Activated CD4-positive, alpha-beta T cell treated with anti-CD3 and anti-CD28 coated beads for 24 hours (primary cell): ENCODE results near the gene TSR1.

Source experiments
- DNase-seq, 2 donors: peaks; one replicate each; pipeline ENCODE4 v3.0.0-alpha.2; 2020; ENCODE audit warnings: low read depth in 2 of 2

The TSR1 gene

DNA sequence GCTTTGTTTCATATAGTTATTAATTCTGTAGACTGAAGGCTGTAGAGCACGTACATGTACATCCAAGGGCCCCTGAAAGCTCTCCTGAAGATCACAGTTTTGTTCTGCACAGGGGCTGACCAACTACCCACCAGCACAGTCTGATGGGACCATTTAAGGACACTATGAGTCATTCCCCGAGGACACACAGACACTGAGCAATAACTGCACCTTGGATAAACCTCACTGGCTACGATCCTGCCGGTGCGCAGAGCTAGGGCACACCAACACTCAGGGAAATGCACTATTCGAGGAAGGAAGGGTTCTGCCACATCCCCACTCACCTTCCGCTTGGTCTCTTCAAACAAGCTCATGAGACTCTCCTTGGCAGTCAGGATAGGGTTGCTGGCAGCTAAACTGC is 53.0 kb downstream of the TSR1 start:
- no peak for DNase-seq

GRCh38 chr17:2282297-2282873 is 53.9 kb downstream of the TSR1 start:
- no peak for DNase-seq

DNA sequence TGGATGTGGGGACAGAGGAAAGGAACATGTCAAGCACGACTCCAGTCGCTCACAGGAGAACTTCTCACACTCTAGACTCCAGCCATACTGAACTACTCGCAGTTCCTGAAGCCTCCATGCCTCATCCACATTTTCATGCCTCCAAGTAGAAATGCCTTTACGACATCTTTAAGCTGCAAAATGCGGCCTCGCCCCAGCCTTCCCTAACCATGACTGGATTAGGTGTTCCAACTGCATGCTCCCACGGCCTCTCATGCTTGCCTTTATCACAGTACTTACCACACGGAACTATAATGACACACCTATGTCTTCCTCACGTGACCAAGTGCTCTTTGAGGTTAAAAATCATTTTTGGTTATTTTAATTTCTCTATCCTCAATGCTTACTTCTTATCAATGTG is 56.5 kb downstream of the TSR1 start:
- DNase-seq: no peak

DNA sequence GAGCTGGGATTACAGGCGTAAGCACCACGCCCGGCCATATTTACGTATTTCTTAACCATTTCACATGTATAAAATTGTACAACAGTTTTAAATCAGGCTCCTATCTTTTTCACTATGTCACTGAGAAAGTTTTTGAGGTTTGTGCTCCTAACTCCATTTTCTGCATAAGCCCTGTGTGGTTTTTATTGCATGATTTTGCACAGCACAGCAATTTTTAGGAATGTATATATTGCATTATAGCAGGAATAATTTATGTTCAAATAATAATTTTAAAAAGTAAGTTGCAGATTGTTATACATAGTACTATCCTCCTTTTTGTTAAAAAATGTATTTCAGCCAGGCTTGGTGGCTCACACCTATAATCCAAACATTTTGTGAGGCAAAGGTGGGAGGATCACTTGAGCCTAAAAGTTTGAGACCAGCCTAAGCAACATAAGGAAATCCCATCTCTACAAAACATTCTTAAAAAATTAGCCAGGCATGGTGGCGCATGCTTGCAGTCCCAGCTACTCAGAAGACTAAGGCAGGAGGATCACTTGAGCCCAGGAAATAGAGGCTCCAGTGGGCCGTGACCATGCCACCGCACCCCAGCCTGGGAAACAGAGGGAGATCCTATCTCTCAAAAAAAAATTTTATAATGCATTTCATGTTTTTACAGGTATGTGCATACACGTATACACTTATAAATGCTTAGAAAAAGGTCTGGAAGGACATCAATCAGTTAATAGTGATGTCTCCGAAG is 58.7 kb downstream of the TSR1 start:
- no peak for DNase-seq

DNA sequence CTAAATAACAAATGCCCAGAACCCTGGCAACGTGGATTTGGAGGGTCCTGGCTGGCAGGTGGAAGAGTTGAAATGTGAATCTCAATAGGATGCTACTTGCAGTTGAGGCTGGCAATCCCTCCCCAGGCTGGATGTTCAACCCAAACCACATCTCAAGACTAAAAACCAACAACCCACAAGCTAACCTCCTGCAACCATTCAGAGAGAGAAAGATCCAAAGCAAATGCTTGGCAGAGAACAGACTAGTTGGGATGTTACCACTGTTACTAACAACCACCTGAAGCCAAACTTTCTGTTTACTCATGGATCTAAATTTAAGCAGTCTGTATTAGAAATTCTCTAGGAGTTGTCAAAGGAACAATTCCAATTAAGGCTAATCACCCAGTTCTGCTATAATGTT is 60.5 kb downstream of the TSR1 start:
- DNase-seq: no peak

DNA sequence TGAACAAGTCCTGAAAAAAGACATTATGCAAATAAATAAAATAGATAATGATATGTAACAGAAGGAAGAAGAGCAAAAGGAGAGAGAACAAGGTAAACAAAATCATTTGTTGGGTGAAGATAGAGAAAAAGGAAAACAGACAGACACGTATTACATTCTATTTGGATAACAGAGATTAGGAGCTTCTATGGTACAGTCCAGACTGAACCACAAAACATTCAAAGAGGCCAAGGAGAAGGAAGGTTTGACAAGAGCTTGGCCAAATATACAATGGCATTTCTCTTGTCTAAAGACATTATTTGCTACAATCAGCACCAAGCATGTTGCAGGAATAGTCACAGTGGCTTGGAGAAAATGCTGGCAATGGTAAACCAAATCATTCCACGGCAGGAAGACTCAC is 61.8 kb downstream of the TSR1 start:
- DNase-seq: no peak
